Putamen (tissue), 1 donor: ENCODE results near the gene PET117.
"Not testable (repeated sequence)": the region's sequence is repeated elsewhere in the genome, so short reads cannot be mapped to it uniquely, and the experiment has no call there.

ENCODE experiments used
- DNase-seq: peaks from one replicate; pipeline ENCODE4 v3.0.0-alpha.2; 2016; ENCODE audit warnings: low spot score

The PET117 gene

GRCh38 chr20:18137412-18138265 is at the start of gene PET117, which contains the start of gene KAT14:
PET117 (plus strand) TSS chr20:18137863; CDS start chr20:18137956, 93 bp downstream.
KAT14 (plus strand) TSS chr20:18137863; CDS start chr20:18142661, 4,798 bp downstream.
- peak; percentile 89 for DNase-seq

GRCh38 chr20:18088298-18088697 is 49.4 kb upstream of the PET117 start:
- DNase-seq: not testable (repeated sequence)

GRCh38 chr20:18088841-18089240 is 48.8 kb upstream of the PET117 start:
- DNase-seq: not testable (repeated sequence)

- DNase-seq: no peak
Observed at GRCh38 chr20:18090044-18090443, 47.6 kb upstream of the PET117 start.

- no peak for DNase-seq
Observed at GRCh38 chr20:18090477-18090876, 47.2 kb upstream of the PET117 start.

- DNase-seq: no peak
Observed at GRCh38 chr20:18091623-18092022, 46.0 kb upstream of the PET117 start.

GRCh38 chr20:18092890-18093289 is 44.8 kb upstream of the PET117 start:
- no peak for DNase-seq

GRCh38 chr20:18093388-18093787 is 44.3 kb upstream of the PET117 start:
- DNase-seq: no peak

- no peak for DNase-seq
Observed at GRCh38 chr20:18094191-18094590, 43.5 kb upstream of the PET117 start.

GRCh38 chr20:18100569-18100968 is 37.1 kb upstream of the PET117 start:
- DNase-seq: not testable (repeated sequence)

GRCh38 chr20:18101125-18101810 is 36.4 kb upstream of the PET117 start:
- DNase-seq: no peak

GRCh38 chr20:18103497-18103896 is 34.2 kb upstream of the PET117 start:
- no peak for DNase-seq

GRCh38 chr20:18108326-18108725 is 29.3 kb upstream of the PET117 start:
- no peak for DNase-seq

- DNase-seq: not testable (repeated sequence)
Observed at GRCh38 chr20:18128574-18128973, 9.1 kb upstream of the PET117 start.

- no peak for DNase-seq
Observed at GRCh38 chr20:18132663-18133062, 5.0 kb upstream of the PET117 start.

- no peak for DNase-seq
Observed at GRCh38 chr20:18133962-18134361, 3.7 kb upstream of the PET117 start.

- DNase-seq: no peak
Observed at GRCh38 chr20:18138266-18138582, 561 bp downstream of the PET117 start.

- DNase-seq: no peak
Observed at GRCh38 chr20:18138639-18139583, 1.2 kb downstream of the PET117 start.

GRCh38 chr20:18139832-18140231 is 2.2 kb downstream of the PET117 start:
- no peak for DNase-seq

GRCh38 chr20:18144541-18145099 is 7.0 kb downstream of the PET117 start:
- DNase-seq: no peak

- no peak for DNase-seq
Observed at GRCh38 chr20:18154342-18154741, 16.7 kb downstream of the PET117 start.

- no peak for DNase-seq
Observed at GRCh38 chr20:18156045-18156444, 18.4 kb downstream of the PET117 start.
